GM18519 (cell line): Measurements from ENCODE around the gene CEMIP2.

ENCODE experiments used
- ATAC-seq: cut with Tn5 transposase; IDR thresholded peaks from one replicate; pipeline ENCODE4 v1.9.1; 2021; ENCODE audit warnings: mild to moderate bottlenecking, moderate library complexity; ENCODE audit not compliant: unreplicated experiment, low FRiP score

CEMIP2 gene

DNA sequence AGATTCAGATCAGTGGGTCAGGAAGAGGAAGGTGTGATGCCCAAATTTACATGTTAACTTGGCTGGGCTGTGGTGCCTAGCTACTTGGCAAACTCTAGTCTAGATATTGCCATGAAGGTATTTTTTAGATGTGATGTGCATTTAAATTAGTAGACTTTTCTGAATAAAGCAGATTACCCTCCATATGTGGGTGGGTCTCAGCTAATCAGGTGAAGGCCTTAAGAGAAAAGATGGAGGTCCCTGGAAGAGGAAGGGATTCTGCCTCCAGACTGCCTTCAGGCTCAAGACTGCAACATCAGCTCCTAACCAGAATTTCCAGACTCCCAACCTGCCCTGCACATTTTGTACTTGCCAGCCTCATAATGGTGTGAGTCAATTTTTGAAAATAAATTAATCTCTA lies 115.8 kb downstream of the CEMIP2 start:
- no peak for ATAC-seq

DNA sequence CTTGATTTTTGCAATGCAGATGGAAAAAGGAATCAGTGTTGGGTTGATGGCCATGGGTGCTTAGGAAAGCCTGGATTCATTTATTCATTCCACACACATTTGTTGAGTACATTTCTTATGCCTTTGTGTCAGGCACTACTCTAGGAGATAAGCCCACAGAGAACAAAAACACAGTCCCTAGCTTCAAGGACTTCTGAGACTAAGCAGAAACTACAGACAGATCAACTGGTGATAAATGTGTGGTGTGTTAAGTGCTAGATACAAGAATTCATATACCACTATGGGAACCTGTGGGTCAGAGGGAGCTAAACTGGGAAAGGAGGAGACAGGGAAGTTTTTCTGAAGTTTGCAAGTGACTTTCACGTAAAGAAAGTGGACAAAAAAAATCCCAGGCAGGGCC lies 119.9 kb downstream of the CEMIP2 start:
- no peak for ATAC-seq

DNA sequence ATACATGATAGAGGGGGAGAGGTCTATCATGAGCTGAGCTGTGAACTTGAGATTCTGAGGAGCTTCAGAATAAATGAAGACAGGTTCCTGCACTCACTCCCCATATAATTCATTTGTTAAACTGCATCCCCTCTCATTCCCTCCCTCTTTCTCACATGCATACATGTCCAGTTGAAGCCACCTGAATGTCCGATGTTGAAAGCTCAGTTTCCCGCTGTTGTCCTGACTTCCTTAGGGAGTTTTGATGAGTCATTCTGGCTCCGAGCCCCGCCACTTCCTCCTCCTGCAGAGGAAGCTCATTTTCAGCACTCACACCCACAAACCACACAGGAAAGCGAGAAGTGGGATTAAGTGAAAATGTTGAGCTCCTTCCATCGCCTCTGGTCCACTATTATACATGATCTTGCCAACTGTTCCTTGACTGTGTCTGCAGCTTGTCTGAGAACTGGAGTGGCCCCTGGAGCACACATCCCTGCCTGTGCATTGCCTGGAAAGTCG lies 121.2 kb downstream of the CEMIP2 start:
- no peak for ATAC-seq

DNA sequence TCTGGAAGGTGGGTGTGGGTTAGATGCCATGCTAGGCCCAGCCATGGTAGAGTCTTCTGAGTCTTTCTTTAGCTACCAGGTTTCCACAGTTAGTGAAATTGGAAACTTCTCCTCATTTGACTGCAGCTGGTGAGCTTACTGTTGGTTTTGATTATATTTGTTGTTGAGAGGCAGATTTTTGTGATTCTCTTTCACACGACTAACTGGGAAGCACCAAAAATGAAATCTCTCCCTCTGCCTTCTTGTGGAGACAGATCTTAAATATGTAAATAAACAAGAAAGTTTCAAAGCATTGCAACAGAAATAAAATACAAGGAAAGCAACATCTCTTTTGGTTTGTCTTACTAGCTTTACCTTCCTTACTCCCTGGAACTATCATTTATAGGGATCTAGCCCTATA lies 122.2 kb downstream of the CEMIP2 start:
- no peak for ATAC-seq

DNA sequence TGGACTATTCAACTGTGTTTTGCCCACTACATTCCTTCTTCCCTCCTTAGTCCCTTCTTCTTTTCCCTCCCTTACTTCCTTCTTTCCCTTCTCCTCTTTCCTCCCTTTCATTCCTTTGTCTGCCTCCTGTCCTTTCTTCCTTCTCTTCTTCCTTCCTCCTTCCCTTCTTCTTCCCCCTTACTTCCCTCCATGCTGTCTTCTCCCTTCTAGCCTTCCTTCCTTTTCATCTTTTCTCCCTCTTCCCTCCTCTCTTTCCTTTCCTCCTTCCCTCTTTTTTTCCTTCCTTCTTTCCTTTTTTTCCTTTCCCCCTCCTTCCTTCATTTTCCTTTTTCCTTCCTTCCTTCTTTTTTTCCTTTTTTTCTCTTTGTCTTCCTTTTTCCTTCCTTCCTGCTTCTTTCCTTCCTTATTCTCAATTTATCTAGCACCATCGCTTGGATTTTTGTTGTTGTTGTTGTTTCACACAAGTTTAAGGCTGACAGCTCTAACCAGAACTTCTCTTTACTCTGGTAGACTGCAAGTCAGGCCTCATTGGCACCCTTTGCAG lies 123.4 kb downstream of the CEMIP2 start:
- ATAC-seq = no peak

DNA sequence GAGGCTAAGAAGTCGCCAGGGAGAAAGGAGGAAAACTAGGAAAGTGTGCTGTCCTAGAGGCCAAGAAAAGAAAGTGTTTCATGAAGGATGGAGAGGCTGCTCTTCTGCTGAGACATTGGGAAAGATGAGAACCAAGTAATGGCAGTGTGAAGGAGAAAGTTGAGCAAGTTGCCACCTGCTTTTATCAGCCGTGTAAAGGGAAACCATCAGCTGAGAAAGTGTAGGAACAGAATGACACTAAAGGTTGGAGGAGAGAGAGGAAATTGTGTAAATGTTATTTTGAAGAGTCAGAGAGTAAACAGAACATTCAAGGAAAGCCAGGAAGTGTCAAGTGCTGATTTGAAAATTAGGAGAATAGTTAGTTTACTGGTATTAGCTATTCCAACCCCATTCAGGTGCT lies 125.0 kb downstream of the CEMIP2 start:
- no peak for ATAC-seq

DNA sequence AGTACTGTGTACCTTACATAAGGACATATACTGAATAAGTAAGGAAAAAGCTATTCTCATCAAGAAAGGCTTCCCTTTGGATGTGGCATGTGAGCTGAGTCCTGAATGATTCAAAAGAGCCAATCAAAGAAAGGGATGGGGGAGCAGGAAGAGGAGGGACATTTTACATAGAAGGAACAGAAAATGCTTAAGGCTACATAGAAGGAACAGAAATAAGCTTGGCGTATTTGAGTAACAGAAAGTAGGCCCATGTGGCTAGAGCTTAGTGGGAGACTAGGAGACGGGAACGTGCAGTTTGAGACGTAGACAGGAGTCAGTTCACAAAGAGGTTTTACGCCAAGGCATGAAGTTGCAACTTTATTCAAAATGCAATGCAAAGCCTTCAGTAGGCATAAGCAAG lies 126.3 kb downstream of the CEMIP2 start:
- no peak for ATAC-seq

DNA sequence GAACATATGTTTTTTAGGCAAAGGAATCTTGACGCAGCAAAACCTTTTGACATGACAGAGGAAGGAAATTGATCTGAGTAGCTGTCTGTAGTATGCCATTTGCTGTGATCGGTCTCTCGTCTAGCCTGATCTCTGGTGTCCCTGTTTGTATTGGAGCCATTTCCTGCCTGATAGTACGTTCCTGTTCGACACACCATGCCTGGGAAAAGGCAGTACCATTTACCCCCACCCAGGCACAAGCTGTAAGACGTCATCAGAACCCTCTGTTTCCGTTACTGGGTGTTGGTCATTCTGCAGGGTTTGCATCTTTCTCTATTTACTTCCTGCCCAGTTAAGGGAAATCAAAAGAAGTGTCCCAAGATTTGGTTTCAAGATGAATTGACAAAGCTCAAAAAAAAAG lies 129.7 kb downstream of the CEMIP2 start:
- no peak for ATAC-seq

DNA sequence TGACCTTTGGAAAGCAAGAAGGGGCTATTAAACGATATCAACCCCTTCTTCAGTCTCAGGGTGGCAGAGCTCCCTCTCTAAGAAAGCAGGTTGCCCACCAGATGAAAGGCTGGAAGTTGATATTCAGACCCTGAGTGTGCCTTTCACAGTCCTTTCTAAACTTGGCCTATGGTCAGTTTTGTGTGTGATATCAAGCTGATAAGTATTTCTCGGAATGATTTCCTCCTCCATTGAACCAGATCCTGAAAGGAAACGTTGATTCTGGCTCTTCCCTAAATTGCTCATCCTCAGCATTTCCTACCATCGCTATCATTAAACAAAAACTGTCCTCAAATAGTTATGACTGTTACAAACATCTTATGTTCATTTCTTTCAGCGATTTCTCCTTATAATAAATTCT lies 130.4 kb downstream of the CEMIP2 start:
- no peak for ATAC-seq

DNA sequence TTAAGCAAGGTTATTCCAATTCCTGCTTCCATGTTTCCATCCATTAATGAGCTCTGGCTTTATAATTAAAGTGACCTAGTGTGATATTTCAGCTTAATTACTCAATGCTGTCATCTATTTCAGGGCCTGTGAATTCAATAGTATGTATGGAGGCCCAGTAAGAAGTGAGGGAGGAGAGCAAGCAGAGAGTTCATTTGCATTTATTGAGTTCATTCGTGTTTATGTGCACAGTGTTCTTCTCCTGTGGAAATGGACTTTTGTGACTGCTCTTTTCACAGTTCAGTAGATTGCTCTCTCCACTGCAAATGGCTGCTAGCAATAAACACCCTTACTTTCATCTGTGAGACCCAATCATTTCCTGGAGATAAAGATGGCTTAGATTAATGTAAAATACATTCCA lies 130.9 kb downstream of the CEMIP2 start:
- no peak for ATAC-seq

DNA sequence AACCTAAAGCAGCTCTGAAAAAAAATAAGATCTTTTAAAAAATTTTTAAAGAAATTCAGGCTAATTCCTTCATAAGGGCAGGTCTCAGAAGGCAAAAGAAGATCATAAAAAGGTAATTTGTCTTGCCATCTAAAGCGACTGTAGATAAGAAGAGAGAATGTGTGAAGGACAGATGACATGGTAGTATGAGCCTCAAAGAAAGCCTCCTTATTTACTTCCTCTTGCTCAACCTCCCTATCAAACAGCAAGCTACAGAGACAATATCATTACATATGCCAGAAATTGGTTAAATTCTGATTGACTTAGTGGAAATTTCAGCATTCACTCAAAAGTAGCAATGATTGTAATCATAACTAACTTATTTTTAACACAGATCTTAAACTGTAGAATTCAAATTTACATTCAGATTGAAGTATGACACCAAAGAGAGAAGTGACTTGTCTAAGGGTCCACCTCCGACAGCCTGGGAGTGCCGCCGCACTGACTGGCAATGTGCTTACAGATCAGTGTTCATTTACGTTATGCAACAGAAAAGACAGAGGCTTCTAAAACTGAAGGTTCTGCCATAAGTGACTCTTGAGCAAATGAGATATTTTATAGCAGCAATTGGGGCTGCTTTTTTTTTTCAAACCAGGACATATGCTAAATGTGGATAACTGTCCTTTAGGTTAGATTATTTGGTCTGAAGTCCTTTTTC lies 132.0 kb downstream of the CEMIP2 start:
- ATAC-seq = no peak

DNA sequence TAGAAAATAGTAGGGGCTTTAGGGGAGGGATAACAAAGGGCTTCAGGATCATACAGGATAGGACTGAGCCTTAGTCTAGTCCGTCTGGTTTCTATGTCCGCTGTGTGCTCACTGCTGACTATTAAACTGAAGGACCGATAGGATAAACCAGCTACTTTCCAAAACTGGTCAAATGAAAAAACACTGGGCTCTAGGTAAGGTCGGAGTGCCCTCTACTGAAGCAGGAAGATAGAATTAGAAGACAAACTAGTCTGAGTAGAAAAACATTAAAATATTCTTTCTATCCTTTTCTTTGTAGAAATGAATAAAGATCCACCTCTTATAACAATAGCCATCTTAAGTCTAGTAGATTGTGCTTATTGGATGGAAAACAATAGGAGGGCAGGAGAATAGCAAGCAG lies 133.6 kb downstream of the CEMIP2 start:
- ATAC-seq = no peak
